HepG2 (cell line): Measurements from ENCODE around the gene NOP56. TPM values are rescaled to one million over a fixed set of nuclear protein-coding genes. Genes with fewer than 3 reads are reported as not detected.

Source experiments
- BRF2 ChIP-seq: sonication (generic); formaldehyde crosslinking; IDR thresholded peaks from 2 replicates; pipeline ENCODE4 v1.8.1; 2022; ENCODE audit warnings: mild to moderate bottlenecking, missing genetic modification reagents
- DMTF1 ChIP-seq: sonication (generic); formaldehyde crosslinking; IDR thresholded peaks from 2 replicates; pipeline ENCODE4 v1.4.0; 2020; ENCODE audit warnings: mild to moderate bottlenecking, missing genetic modification reagents
- HNF4G ChIP-seq, 2 experiments: sonication (generic) in 1 of 2; formaldehyde crosslinking in 1 of 2; IDR thresholded peaks; 2 replicates each; pipeline versions ENCODE4 v1.4.0 to v1.6.1; 2011 to 2020; ENCODE audit warnings: borderline replicate concordance in 2 of 2, low read depth in 2 of 2, mild to moderate bottlenecking in 2 of 2, low read length in 1 of 2, missing genetic modification reagents in 1 of 2, moderate library complexity in 1 of 2
- JUNB ChIP-seq: sonication (generic); formaldehyde crosslinking; IDR thresholded peaks from 2 replicates; pipeline ENCODE4 v1.8.0; 2022; ENCODE audit warnings: missing genetic modification reagents, mild to moderate bottlenecking, borderline replicate concordance
- NCOR1 ChIP-seq: fragments of 200-600 bp; sonication (generic); IDR thresholded peaks from 2 replicates; pipeline ENCODE4 v1.7.0; 2017; ENCODE audit warnings: antibody characterized with exemption, low read length, borderline replicate concordance
- NR1H2 ChIP-seq: sonication (generic); formaldehyde crosslinking; IDR thresholded peaks from 2 replicates; pipeline ENCODE4 v1.8.1; 2022; ENCODE audit warnings: low read depth, missing genetic modification reagents, borderline replicate concordance
- NR2C2 ChIP-seq: sonication (generic); formaldehyde crosslinking; IDR thresholded peaks from 2 replicates; pipeline ENCODE4 v1.4.0; 2020; ENCODE audit warnings: missing genetic modification reagents, mild to moderate bottlenecking, moderate library complexity, borderline replicate concordance
- ZMAT3 ChIP-seq: sonication (generic); formaldehyde crosslinking; conservative IDR thresholded peaks from 2 replicates; pipeline ENCODE4 v1.7.0; 2021; ENCODE audit warnings: missing genetic modification reagents
- ZNF383 ChIP-seq: sonication (generic); formaldehyde crosslinking; IDR thresholded peaks from 2 replicates; pipeline ENCODE4 v1.4.0; 2020; ENCODE audit warnings: missing genetic modification reagents, mild to moderate bottlenecking, borderline replicate concordance
- ZNF577 ChIP-seq: sonication (generic); formaldehyde crosslinking; IDR thresholded peaks from 2 replicates; pipeline ENCODE4 v1.4.0; 2020; ENCODE audit warnings: mild to moderate bottlenecking, low read depth, missing genetic modification reagents, borderline replicate concordance
- ZNF670 ChIP-seq: sonication (generic); formaldehyde crosslinking; IDR thresholded peaks from 2 replicates; pipeline ENCODE4 v1.8.0; 2022; ENCODE audit warnings: mild to moderate bottlenecking, missing genetic modification reagents, borderline replicate concordance
- ZNF800 ChIP-seq: sonication (generic); formaldehyde crosslinking; IDR thresholded peaks from 2 replicates; pipeline ENCODE4 v1.4.0; 2020; ENCODE audit warnings: missing genetic modification reagents
- polyA plus RNA-seq, 8 experiments: library from polyadenylated mRNA; depleted of rRNA in 3 of 8; stranded (reverse) in 7 of 8; unstranded in 1 of 8; fragments of >200 nt; fragmentation: Illumina TruSeq in 4 of 8; extraction: Trizol in 4 of 8; gene quantifications; 2 replicates each; pipeline versions ENCODE4 v1.2.1 to v1.2.3, GENCODE V29; 2011 to 2016; ENCODE audit warnings: low read depth in 4 of 8, missing spikeins in 1 of 8, mixed read lengths in 1 of 8; ENCODE audit not compliant: insufficient read depth in 1 of 8
- total RNA-seq, 5 experiments: library from RNA; depleted of rRNA; stranded (reverse); fragments of >200 nt; fragmentation: Illumina TruSeq; extraction: Trizol; gene quantifications; 2 replicates each; pipeline ENCODE4 v1.2.3, GENCODE V29; 2016; ENCODE audit warnings: low read depth in 1 of 5
- TF ChIP-seq, protein P1 (sequence below): sonication (generic); formaldehyde crosslinking; IDR thresholded peaks from 2 replicates; pipeline ENCODE4 v1.4.0; 2020; ENCODE audit warnings: mild to moderate bottlenecking, missing genetic modification reagents
- TF ChIP-seq, protein P2 (sequence below): IDR thresholded peaks from 2 replicates; pipeline ENCODE4 v1.6.1; 2016; ENCODE audit warnings: missing biosample characterization, missing genetic modification reagents, low read depth
- TF ChIP-seq, protein P3 (sequence below): sonication (generic); formaldehyde crosslinking; IDR thresholded peaks from 2 replicates; pipeline ENCODE4 v1.4.0; 2020; ENCODE audit warnings: missing genetic modification reagents; ENCODE audit errors: not compliant biosample characterization
- TF ChIP-seq, protein P4 (sequence below): IDR thresholded peaks from 2 replicates; pipeline ENCODE4 v1.6.1; 2016; ENCODE audit warnings: missing compliant biosample characterization, missing genetic modification reagents, borderline replicate concordance

Gene NOP56
- total and polyA plus RNA-seq, 2 of the 13 experiments (the other 11 are each of a cell fraction or from before 2014, with no cell fraction given), result 369 to 1,116 TPM

GRCh38 chr20:2663887-2664719 lies 11.7 kb downstream of the NOP56 start, which contains the start of gene IDH3B (continued):
- TF ChIP-seq NR1H2, result peak; percentile 61; the same call in 1 of the 2 replicates
- peak; percentile 83 for TF ChIP-seq BRF2 (CRISPR knock-in tag)
- TF ChIP-seq, protein P1, sequence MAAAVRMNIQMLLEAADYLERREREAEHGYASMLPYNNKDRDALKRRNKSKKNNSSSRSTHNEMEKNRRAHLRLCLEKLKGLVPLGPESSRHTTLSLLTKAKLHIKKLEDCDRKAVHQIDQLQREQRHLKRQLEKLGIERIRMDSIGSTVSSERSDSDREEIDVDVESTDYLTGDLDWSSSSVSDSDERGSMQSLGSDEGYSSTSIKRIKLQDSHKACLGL, result peak; percentile 80
- no peak for TF ChIP-seq DMTF1 (CRISPR knock-in tag)
- peak; percentile 51; the same call in 1 of the 2 replicates for TF ChIP-seq HNF4G (IDR thresholded peaks at IDR 0.05; ENCODE audit: borderline replicate concordance, low read depth, low read length)
- TF ChIP-seq HNF4G (CRISPR knock-in tag; IDR thresholded peaks at IDR 0.05; ENCODE audit: borderline replicate concordance, low read depth), result no peak; the same call in 1 of the 2 replicates
- TF ChIP-seq NCOR1, result peak; percentile 33; the same call in 1 of the 2 replicates
- TF ChIP-seq, protein P2, sequence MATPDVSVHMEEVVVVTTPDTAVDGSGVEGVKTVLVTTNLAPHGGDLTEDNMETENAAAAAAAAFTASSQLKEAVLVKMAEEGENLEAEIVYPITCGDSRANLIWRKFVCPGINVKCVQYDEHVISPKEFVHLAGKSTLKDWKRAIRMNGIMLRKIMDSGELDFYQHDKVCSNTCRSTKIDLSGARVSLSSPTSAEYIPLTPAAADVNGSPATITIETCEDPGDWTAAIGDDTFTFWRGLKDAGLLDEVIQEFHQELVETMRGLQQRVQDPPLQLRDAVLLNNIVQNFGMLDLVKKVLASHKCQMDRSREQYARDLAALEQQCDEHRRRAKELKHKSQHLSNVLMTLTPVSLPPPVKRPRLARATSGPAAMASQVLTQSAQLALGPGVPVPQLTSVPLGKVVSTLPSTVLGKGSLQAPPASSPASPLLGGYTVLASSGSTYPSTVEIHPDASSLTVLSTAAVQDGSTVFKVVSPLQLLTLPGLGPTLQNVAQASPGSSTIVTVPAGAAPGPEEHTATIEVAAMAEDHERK, result peak; percentile 63; the same call in 1 of the 2 replicates
- no peak for TF ChIP-seq ZNF383 (CRISPR knock-in tag)
- TF ChIP-seq ZNF670 (CRISPR knock-in tag), result peak; percentile 75; the same call in 1 of the 2 replicates
- TF ChIP-seq, protein P3, sequence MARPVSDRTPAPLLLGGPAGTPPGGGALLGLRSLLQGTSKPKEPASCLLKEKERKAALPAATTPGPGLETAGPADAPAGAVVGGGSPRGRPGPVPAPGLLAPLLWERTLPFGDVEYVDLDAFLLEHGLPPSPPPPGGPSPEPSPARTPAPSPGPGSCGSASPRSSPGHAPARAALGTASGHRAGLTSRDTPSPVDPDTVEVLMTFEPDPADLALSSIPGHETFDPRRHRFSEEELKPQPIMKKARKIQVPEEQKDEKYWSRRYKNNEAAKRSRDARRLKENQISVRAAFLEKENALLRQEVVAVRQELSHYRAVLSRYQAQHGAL, result peak; percentile 75
- TF ChIP-seq, protein P4, sequence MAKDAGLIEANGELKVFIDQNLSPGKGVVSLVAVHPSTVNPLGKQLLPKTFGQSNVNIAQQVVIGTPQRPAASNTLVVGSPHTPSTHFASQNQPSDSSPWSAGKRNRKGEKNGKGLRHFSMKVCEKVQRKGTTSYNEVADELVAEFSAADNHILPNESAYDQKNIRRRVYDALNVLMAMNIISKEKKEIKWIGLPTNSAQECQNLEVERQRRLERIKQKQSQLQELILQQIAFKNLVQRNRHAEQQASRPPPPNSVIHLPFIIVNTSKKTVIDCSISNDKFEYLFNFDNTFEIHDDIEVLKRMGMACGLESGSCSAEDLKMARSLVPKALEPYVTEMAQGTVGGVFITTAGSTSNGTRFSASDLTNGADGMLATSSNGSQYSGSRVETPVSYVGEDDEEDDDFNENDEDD (CRISPR knock-in tag), result peak; percentile 66; the same call in 1 of the 2 replicates
- peak; percentile 56; the same call in 1 of the 2 replicates for TF ChIP-seq ZNF800 (CRISPR knock-in tag)
- TF ChIP-seq ZNF577 (CRISPR knock-in tag), result peak; percentile 30; the same call in 1 of the 2 replicates
- TF ChIP-seq JUNB, result no peak
- peak; percentile 95 for TF ChIP-seq ZMAT3 (CRISPR knock-in tag)
- peak; percentile 89 for TF ChIP-seq NR2C2 (CRISPR knock-in tag)
